Ovary (tissue), 9 donors: ENCODE measurements around the gene RPS15. TPM values are rescaled to one million over a fixed set of nuclear protein-coding genes. Genes with fewer than 3 reads are reported as not detected.

Experiments used
- DNase-seq, 5 donors: peaks; one replicate each; pipeline ENCODE4 v3.0.0-alpha.2; 2019 to 2020
- H3K27ac ChIP-seq, 2 donors: fragments of 200-600 bp; one replicate each; pipeline versions ENCODE4 v1.5.1 to v1.8.0; 2019 to 2022
- H3K27me3 ChIP-seq: fragments of 200-600 bp; one replicate; pipeline ENCODE4 v1.8.0; 2022
- H3K36me3 ChIP-seq: fragments of 200-600 bp; sonication (generic); one replicate; pipeline ENCODE4 v1.5.1; 2019
- H3K4me1 ChIP-seq: one replicate; pipeline ENCODE4 v1.8.1; 2013; ENCODE audit warnings: mild to moderate bottlenecking, moderate library complexity; ENCODE audit not compliant: insufficient read depth
- H3K4me3 ChIP-seq: fragments of 200-600 bp; sonication (generic); one replicate; pipeline ENCODE4 v1.5.1; 2017
- H3K9me3 ChIP-seq, 2 donors: fragments of 200-600 bp in 1 of 2; sonication (generic) in 1 of 2; one replicate each; pipeline versions ENCODE4 v1.5.1 to v1.8.1; 2013 to 2019; ENCODE audit warnings: mild to moderate bottlenecking in 1 of 2, moderate library complexity in 1 of 2
- EP300 ChIP-seq: sonication (generic); formaldehyde crosslinking; IDR thresholded peaks from one replicate; pipeline ENCODE4 v1.6.1; 2017; ENCODE audit warnings: antibody characterized with exemption
- POLR2A ChIP-seq: fragments of 450-650 bp; IDR thresholded peaks from one replicate; pipeline ENCODE4 v1.6.1; 2017; ENCODE audit warnings: antibody characterized with exemption, mild to moderate bottlenecking, moderate library complexity
- WGBS, 3 donors: extraction: QIAGEN DNeasy Blood & Tissue Kit in 1 of 3; methylation state at CpG; one replicate each; pipeline versions ENCODE4 v1.1.5 to v1.1.7; 2013 to 2017; 5-methylcytosine and 5-hydroxymethylcytosine counted together
- intact Hi-C, 4 donors: fragments of 100-400 bp; cut with DNase I; formaldehyde crosslinking; loops; one replicate each; pipeline versions ENCODE4 v1.11.0 to v1.15.1; 2022 to 2023
- polyA plus RNA-seq, 2 donors: library from polyadenylated mRNA; stranded (reverse); fragments of 200-250 nt in 1 of 2; fragments of 350-450 nt in 1 of 2; fragmentation: Illumina TruSeq in 1 of 2; extraction: RNeasy Lipid Tissue Mini Kit (QIAGEN cat#74804) in 1 of 2; gene quantifications; one replicate each; pipeline ENCODE4 v1.2.3, GENCODE V29; 2013 to 2014
- total RNA-seq, 7 donors: library from RNA; depleted of rRNA in 2 of 7; stranded (reverse); fragments of >200 nt in 2 of 7; fragmentation: NEBNext Ultra II Directional in 3 of 7; extraction: Animal tissue kit (Norgen Biotek cat#: 25700) in 3 of 7; gene quantifications; one replicate each; pipeline versions ENCODE4 v1.1.0 to v1.2.4, GENCODE V29; 2016 to 2023
- TF ChIP-seq, protein P1 (sequence below), 3 donors: fragments of 450-650 bp in 2 of 3; fragments of 200-600 bp in 1 of 3; IDR thresholded peaks; one replicate each; pipeline versions ENCODE4 v1.5.1 to v1.8.0; 2016 to 2022; ENCODE audit warnings: antibody characterized with exemption in 3 of 3, mild to moderate bottlenecking in 1 of 3
- donor health status: DM: no; HTN: no; CAD: no; lungs with moderate emphysema.
- donor health status: DM: no; HTN: no; CAD: no.
- donor health status: Bipolar disorder and iron deficiency.
- donor health status: DM: yes; HTN: yes; CAD: no.
- donor health status: DM: no; HTN: no; CAD: no.
- donor health status: DM: yes; HTN: yes; CAD: no.

RPS15 gene
- total and polyA plus RNA-seq, 9 donors, result 174 to 7,253 (median 2,328) TPM

DNA sequence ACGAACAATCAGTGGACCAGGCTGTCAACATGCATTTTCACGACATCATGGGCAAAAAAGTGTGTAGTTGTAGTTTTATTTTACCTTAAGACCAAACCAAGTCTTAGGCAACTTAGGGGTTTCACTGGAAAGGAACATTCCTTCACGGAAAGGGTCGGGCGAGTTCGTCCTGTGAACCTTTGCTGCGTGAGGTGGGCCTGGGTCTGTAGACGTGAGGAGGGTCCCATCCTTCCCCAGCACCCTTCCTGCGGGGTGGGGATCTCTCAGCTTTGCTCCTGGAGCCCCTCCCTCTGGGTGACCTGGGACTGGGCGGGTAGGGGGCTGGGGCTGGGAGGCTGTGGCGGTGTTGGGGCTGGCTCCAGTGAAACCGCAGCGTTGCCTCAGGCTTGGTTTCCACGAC lies 12.3 kb upstream of the RPS15 start:
- no peaks in the 10 kb centered on the region for H3K36me3 ChIP-seq
- no peaks in the 10 kb centered on the region for H3K27me3 ChIP-seq
- H3K9me3 ChIP-seq, result no peaks in the 10 kb centered on the region
- whole genome bisulfite sequencing, 3 donors, result 86 to 91% (median 90%) methylated on average over 13 to 14 of the region's 14 CpGs
- no peaks in the 10 kb centered on the region for H3K4me1 ChIP-seq
- no peak overlapping the region for H3K4me3 ChIP-seq
- TF ChIP-seq POLR2A, result no peak
- no peak for TF ChIP-seq EP300
- TF ChIP-seq, protein P1, sequence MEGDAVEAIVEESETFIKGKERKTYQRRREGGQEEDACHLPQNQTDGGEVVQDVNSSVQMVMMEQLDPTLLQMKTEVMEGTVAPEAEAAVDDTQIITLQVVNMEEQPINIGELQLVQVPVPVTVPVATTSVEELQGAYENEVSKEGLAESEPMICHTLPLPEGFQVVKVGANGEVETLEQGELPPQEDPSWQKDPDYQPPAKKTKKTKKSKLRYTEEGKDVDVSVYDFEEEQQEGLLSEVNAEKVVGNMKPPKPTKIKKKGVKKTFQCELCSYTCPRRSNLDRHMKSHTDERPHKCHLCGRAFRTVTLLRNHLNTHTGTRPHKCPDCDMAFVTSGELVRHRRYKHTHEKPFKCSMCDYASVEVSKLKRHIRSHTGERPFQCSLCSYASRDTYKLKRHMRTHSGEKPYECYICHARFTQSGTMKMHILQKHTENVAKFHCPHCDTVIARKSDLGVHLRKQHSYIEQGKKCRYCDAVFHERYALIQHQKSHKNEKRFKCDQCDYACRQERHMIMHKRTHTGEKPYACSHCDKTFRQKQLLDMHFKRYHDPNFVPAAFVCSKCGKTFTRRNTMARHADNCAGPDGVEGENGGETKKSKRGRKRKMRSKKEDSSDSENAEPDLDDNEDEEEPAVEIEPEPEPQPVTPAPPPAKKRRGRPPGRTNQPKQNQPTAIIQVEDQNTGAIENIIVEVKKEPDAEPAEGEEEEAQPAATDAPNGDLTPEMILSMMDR (IDR thresholded peaks at IDR 0.05), result no peak
- intact Hi-C loops, result no loop called here
- H3K27ac ChIP-seq, result no peak overlapping the region
- no peak for DNase-seq

DNA sequence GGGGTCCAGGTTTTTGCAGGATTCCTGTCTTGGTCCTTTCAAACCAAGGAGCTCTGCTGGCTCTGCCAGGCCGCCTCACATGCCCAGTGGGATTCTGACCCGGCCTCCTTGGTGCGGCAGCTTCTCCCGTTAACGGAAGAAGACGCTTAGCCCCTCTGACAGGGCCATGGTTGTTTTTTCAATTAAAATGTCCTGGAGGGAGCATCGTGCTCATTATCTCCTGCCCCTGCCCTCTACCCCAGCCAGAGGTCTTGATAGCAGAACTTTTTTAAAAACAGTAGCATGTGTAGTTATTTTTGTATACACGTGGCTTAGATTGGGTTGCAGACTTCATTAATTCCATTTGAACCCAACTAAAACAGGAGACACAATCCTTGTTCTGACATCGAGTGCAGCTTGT lies 11.5 kb upstream of the RPS15 start:
- Histone ChIP-seq H3K36me3 (no peaks in the 10 kb centered on the region), H3K4me1 (no peaks in the 10 kb centered on the region), H3K9me3 (no peaks in the 10 kb centered on the region), H3K27ac (no peak overlapping the region), H3K27me3 (no peaks in the 10 kb centered on the region), H3K4me3 (no peak overlapping the region)
- WGBS, 3 donors, result 65 to 79% (median 68%) methylated on average over 9 of the region's 9 CpGs
- TF ChIP-seq POLR2A, result no peak
- TF ChIP-seq EP300, result no peak
- TF ChIP-seq, protein P1 (IDR thresholded peaks at IDR 0.05), result no peak
- intact Hi-C loops, result no loop called here
- DNase-seq, result no peak

DNA sequence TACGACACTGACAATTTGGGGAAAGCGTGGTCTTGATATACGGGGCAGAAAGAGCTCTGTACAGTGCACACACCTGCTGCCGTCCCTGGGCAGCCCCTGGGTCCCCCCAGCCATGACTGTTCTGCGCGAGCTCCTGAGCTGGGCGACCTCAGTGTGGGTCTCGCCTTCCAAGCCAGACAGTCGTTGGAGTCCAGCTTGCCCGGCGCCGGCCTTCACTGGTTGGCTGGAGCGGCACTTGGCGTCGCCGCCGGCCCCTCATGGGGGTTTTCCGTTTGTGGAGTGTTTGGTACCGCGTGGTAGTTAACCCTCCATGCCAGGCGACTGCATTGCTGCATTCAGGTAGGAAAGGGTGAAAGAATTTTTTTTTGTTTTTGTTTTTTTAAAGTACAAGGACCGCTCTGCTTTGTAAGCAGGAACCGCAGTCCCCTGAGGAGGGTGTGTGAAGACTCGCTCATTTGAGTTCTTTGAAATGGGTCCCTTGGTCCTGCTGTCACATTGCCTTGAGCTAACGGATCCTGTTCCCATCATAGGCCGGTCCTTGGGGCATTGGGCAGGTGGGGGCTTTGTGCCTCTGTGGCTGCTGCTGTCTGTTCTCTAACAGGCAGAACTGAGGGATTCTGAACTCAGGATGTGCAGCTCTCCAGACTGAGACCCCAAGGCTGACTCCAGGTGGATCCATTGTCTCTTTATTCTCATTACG lies 10.8 kb upstream of the RPS15 start:
- no peak for TF ChIP-seq POLR2A
- no peak for TF ChIP-seq EP300
- TF ChIP-seq, protein P1 (IDR thresholded peaks at IDR 0.05), result no peak
- H3K27me3 ChIP-seq, result no peaks in the 10 kb centered on the region
- 84 to 91% (median 87%) methylated on average over 27 of the region's 27 CpGs for WGBS, 3 donors
- H3K27ac ChIP-seq, result no peak overlapping the region
- H3K36me3 ChIP-seq, result no peaks in the 10 kb centered on the region
- H3K4me3 ChIP-seq, result no peak overlapping the region
- intact Hi-C loops, result no loop called here
- DNase-seq, result no peak
- no peaks in the 10 kb centered on the region for H3K4me1 ChIP-seq
- no peaks in the 10 kb centered on the region for H3K9me3 ChIP-seq

DNA sequence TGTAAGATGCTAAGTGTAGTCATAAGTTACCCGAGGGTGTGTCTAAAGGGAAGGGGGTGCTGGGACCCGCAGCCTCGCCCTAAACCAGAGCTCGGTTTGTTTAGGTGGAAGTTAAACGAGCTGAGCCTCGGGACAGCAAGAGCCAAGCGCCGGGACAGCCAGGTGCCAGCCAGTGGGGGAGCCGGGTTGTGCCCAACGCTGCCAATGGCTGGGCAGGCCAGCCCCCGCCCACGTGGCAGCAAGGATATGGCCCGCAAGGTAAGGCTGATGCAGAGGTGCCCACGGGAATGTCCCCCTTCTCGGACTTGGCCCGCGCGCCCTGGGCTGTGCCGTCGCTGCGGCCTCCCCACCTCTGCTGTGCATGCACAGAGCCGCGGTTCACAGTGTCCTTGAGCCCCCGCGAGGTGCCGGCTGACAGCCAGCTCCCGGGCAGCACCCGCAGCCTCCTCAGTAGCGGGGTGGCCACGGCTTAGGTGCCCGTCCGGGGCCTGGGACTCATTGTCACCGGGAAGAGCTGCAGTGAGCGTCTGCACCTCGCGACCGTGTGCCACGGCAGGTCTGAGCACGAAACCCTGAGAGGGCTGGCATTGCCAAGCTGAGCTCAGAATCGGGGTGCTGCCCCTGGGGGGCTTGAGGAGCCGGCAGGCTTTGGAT lies 9.3 kb upstream of the RPS15 start:
- intact Hi-C loops, result no loop called here
- no peaks in the 10 kb centered on the region for H3K4me1 ChIP-seq
- TF ChIP-seq POLR2A (no peak), EP300 (no peak)
- TF ChIP-seq, protein P1 (IDR thresholded peaks at IDR 0.05), result no peak
- no peak for DNase-seq
- 71 to 84% (median 84%) methylated on average over 34 to 41 of the region's 41 CpGs for WGBS, 3 donors
- no peaks in the 10 kb centered on the region for H3K27me3 ChIP-seq
- H3K9me3 ChIP-seq, result no peaks in the 10 kb centered on the region
- no peak overlapping the region for H3K27ac ChIP-seq
- H3K36me3 ChIP-seq, result no peaks in the 10 kb centered on the region
- no peak overlapping the region for H3K4me3 ChIP-seq
